ENCODE data around the gene UGT2B7. TPM values are rescaled to one million over a fixed set of nuclear protein-coding genes. Genes with fewer than 3 reads are reported as not detected.
"Not testable (repeated sequence)": the region's sequence is repeated elsewhere in the genome, so short reads cannot be mapped to it uniquely, and the experiment has no call there.

UGT2B7 gene
- total and polyA plus RNA-seq, 4 donors: 0.14 to 13.5 (median 1.3) TPM

- H3K4me3 ChIP-seq: no peak overlapping the region
- H3K9ac ChIP-seq (ENCODE audit: insufficient read depth in 1 of 2, low read length in 2 of 2): no peak overlapping the region
Observed at GRCh38 chr4:69098470-69098869, 2.2 kb downstream of the UGT2B7 start.

GRCh38 chr4:69099910-69100309, 3.6 kb downstream of the UGT2B7 start:
- ATAC-seq (ENCODE audit: insufficient read depth, low FRiP score) (no peak), DNase-seq (no peak)
- Histone ChIP-seq H3K4me3 (no peak overlapping the region), H3K4me1 (ENCODE audit: control insufficient read depth in 5 of 5, insufficient read depth in 5 of 5, low read length in 5 of 5) (no peaks in the 10 kb centered on the region), H3K27ac (ENCODE audit: low read depth in 1 of 2, low read length in 1 of 2) (no peak overlapping the region), H3K9me3 (ENCODE audit: control insufficient read depth in 4 of 4, insufficient read depth in 3 of 4, low read length in 3 of 4) (peaks cover 0 to 2% (median 0%) of the 10 kb centered on the region in 4 donors), H3K27me3 (ENCODE audit: control insufficient read depth in 3 of 3, insufficient read depth in 3 of 3, low read length in 2 of 3) (no peaks in the 10 kb centered on the region), H3K9ac (ENCODE audit: insufficient read depth in 1 of 2, low read length in 2 of 2) (no peak overlapping the region), H3K36me3 (ENCODE audit: control insufficient read depth in 4 of 4, insufficient read depth in 4 of 4, low read length in 4 of 4) (no peaks in the 10 kb centered on the region)
- TF ChIP-seq CTCF (IDR thresholded peaks at IDR 0.05; ENCODE audit: control extremely low read depth, extremely low read depth): no peak
- WGBS, 2 donors: 73 to 80% methylated on average over 4 of the region's 4 CpGs

More at GRCh38 chr4:69098470-69098869, 2.2 kb downstream of the UGT2B7 start:
- DNase-seq: peak in 2 of 3 donors; percentile 3 to 29
- no peak for TF ChIP-seq CTCF (IDR thresholded peaks at IDR 0.05; ENCODE audit: control extremely low read depth, extremely low read depth)
- Histone ChIP-seq H3K27me3 (ENCODE audit: control insufficient read depth in 3 of 3, insufficient read depth in 3 of 3, low read length in 2 of 3) (no peaks in the 10 kb centered on the region), H3K36me3 (ENCODE audit: control insufficient read depth in 4 of 4, insufficient read depth in 4 of 4, low read length in 4 of 4) (no peaks in the 10 kb centered on the region), H3K27ac (ENCODE audit: low read depth in 1 of 2, low read length in 1 of 2) (no peak overlapping the region), H3K4me1 (ENCODE audit: control insufficient read depth in 5 of 5, insufficient read depth in 5 of 5, low read length in 5 of 5) (no peaks in the 10 kb centered on the region), H3K9me3 (ENCODE audit: control insufficient read depth in 4 of 4, insufficient read depth in 3 of 4, low read length in 3 of 4) (no peaks in the 10 kb centered on the region)
- ATAC-seq (ENCODE audit: insufficient read depth, low FRiP score): no peak
- WGBS, 2 donors: 61 to 82% methylated on average over 4 of the region's 4 CpGs

GRCh38 chr4:69102668-69103067, 6.4 kb downstream of the UGT2B7 start:
- not testable (repeated sequence) for H3K27ac ChIP-seq (ENCODE audit: low read depth in 1 of 2, low read length in 1 of 2); H3K4me1 ChIP-seq (ENCODE audit: control insufficient read depth in 5 of 5, insufficient read depth in 5 of 5, low read length in 5 of 5); H3K4me3 ChIP-seq; ATAC-seq (ENCODE audit: insufficient read depth, low FRiP score); H3K36me3 ChIP-seq (ENCODE audit: control insufficient read depth in 4 of 4, insufficient read depth in 4 of 4, low read length in 4 of 4); DNase-seq; H3K9me3 ChIP-seq (ENCODE audit: control insufficient read depth in 4 of 4, insufficient read depth in 3 of 4, low read length in 3 of 4); H3K27me3 ChIP-seq (ENCODE audit: control insufficient read depth in 3 of 3, insufficient read depth in 3 of 3, low read length in 2 of 3); H3K9ac ChIP-seq (ENCODE audit: insufficient read depth in 1 of 2, low read length in 2 of 2)
- 69 to 90% methylated on average over 2 of the region's 2 CpGs for WGBS, 2 donors

GRCh38 chr4:69104719-69105275, 8.5 kb downstream of the UGT2B7 start:
- WGBS, 2 donors: 86 to 88% methylated on average over 2 of the region's 2 CpGs
- DNase-seq (no peak), ATAC-seq (ENCODE audit: insufficient read depth, low FRiP score) (no peak)
- no peak overlapping the region for H3K27ac ChIP-seq (ENCODE audit: low read depth in 1 of 2, low read length in 1 of 2)
- no peaks in the 10 kb centered on the region for H3K4me1 ChIP-seq (ENCODE audit: control insufficient read depth in 5 of 5, insufficient read depth in 5 of 5, low read length in 5 of 5)
- H3K36me3 ChIP-seq (ENCODE audit: control insufficient read depth in 4 of 4, insufficient read depth in 4 of 4, low read length in 4 of 4): no peaks in the 10 kb centered on the region
- no peaks in the 10 kb centered on the region for H3K27me3 ChIP-seq (ENCODE audit: control insufficient read depth in 3 of 3, insufficient read depth in 3 of 3, low read length in 2 of 3)
- H3K4me3 ChIP-seq: no peak overlapping the region
- no peak overlapping the region for H3K9ac ChIP-seq (ENCODE audit: insufficient read depth in 1 of 2, low read length in 2 of 2)
- TF ChIP-seq CTCF (IDR thresholded peaks at IDR 0.05; ENCODE audit: control extremely low read depth, extremely low read depth): no peak
- peaks cover 0 to 4% (median 0%) of the 10 kb centered on the region in 4 donors for H3K9me3 ChIP-seq (ENCODE audit: control insufficient read depth in 4 of 4, insufficient read depth in 3 of 4, low read length in 3 of 4)

- not testable (repeated sequence) for H3K36me3 ChIP-seq (ENCODE audit: control insufficient read depth in 4 of 4, insufficient read depth in 4 of 4, low read length in 4 of 4); H3K9ac ChIP-seq (ENCODE audit: insufficient read depth in 1 of 2, low read length in 2 of 2); DNase-seq; H3K27ac ChIP-seq (ENCODE audit: low read depth in 1 of 2, low read length in 1 of 2); H3K4me1 ChIP-seq (ENCODE audit: control insufficient read depth in 5 of 5, insufficient read depth in 5 of 5, low read length in 5 of 5); ATAC-seq (ENCODE audit: insufficient read depth, low FRiP score); H3K27me3 ChIP-seq (ENCODE audit: control insufficient read depth in 3 of 3, insufficient read depth in 3 of 3, low read length in 2 of 3); H3K9me3 ChIP-seq (ENCODE audit: control insufficient read depth in 4 of 4, insufficient read depth in 3 of 4, low read length in 3 of 4); H3K4me3 ChIP-seq
- 93 to 94% methylated on average over 29 to 30 of the region's 30 CpGs for WGBS, 2 donors
Observed at GRCh38 chr4:69115151-69115850, 19.0 kb downstream of the UGT2B7 start.
